Neural cell (in vitro differentiated cells): Measurements from ENCODE around the gene SNX21. TPM values are rescaled to one million over a fixed set of nuclear protein-coding genes. Genes with fewer than 3 reads are reported as not detected.

ENCODE experiments used
- H2AFZ ChIP-seq: fragments of 200-600, 300-800 bp; sonication (generic), shearing (Covaris generic); 2 replicates; pipeline ENCODE4 v1.6.0; 2014; ENCODE audit warnings: low read depth, mild to moderate bottlenecking, antibody characterized with exemption, low read length, moderate library complexity
- H3F3A ChIP-seq: fragments of 200-600 bp; shearing (Covaris generic); 2 replicates; pipeline ENCODE4 v1.6.1; 2016; ENCODE audit warnings: mild to moderate bottlenecking, moderate library complexity, mixed read lengths, antibody characterized with exemption, low read length; ENCODE audit not compliant: insufficient read depth, poor library complexity, severe bottlenecking
- H3K27ac ChIP-seq: fragments of 200-600, 300-800 bp; sonication (generic), shearing (Covaris generic); 2 replicates; pipeline ENCODE4 v1.5.1; 2014; ENCODE audit warnings: mild to moderate bottlenecking, low read length, moderate library complexity
- H3K27me3 ChIP-seq: fragments of 300-800, 200-600 bp; sonication (generic), shearing (Covaris generic); 2 replicates; pipeline ENCODE4 v1.6.0; 2014; ENCODE audit warnings: mild to moderate bottlenecking, low read depth, low read length, moderate library complexity; ENCODE audit not compliant: insufficient read depth
- H3K36me3 ChIP-seq: fragments of 300-800, 200-600 bp; sonication (generic), shearing (Covaris generic); 2 replicates; pipeline ENCODE4 v1.5.1; 2014; ENCODE audit warnings: mild to moderate bottlenecking, antibody characterized with exemption, low read length, moderate library complexity; ENCODE audit not compliant: insufficient read depth
- H3K4me2 ChIP-seq: fragments of 300-800, 200-600 bp; sonication (generic), shearing (Covaris generic); 2 replicates; pipeline ENCODE4 v1.6.0; 2014; ENCODE audit warnings: mild to moderate bottlenecking, low read length
- H3K4me3 ChIP-seq: fragments of 300-800, 200-600 bp; sonication (generic), shearing (Covaris generic); 2 replicates; pipeline ENCODE4 v1.5.1; 2014; ENCODE audit warnings: mild to moderate bottlenecking, low read length, moderate library complexity
- H3K79me2 ChIP-seq: fragments of 200-600 bp; shearing (Covaris generic); replicated peaks from 2 replicates; pipeline ENCODE4 v1.6.0; 2014; ENCODE audit warnings: mild to moderate bottlenecking, low read length, moderate library complexity; ENCODE audit not compliant: insufficient read depth
- H3K9ac ChIP-seq: fragments of 300-800, 200-600 bp; sonication (generic), shearing (Covaris generic); 2 replicates; pipeline ENCODE4 v1.6.1; 2016; ENCODE audit warnings: mild to moderate bottlenecking, low read length, mixed read lengths
- H3K9me2 ChIP-seq: fragments of 200-600 bp; shearing (Covaris generic); 2 replicates; pipeline ENCODE4 v1.6.1; 2016; ENCODE audit warnings: mild to moderate bottlenecking, low read length, mixed read lengths; ENCODE audit not compliant: insufficient read depth
- H3K9me3 ChIP-seq: fragments of 200-600, 300-800 bp; sonication (generic), shearing (Covaris generic); 2 replicates; pipeline ENCODE4 v1.6.1; 2016; ENCODE audit warnings: mild to moderate bottlenecking, mixed run types, low read length, moderate library complexity, mixed read lengths
- H4K20me1 ChIP-seq: fragments of 200-600 bp; shearing (Covaris generic); 2 replicates; pipeline ENCODE4 v1.6.1; 2016; ENCODE audit warnings: mild to moderate bottlenecking, mixed run types; ENCODE audit not compliant: insufficient read depth
- CTCF ChIP-seq: fragments of 450-650 bp; IDR thresholded peaks from 2 replicates; pipeline ENCODE4 v1.5.1; 2014; ENCODE audit warnings: antibody characterized with exemption, mild to moderate bottlenecking, moderate library complexity; ENCODE audit not compliant: poor library complexity, severe bottlenecking
- EP300 ChIP-seq: fragments of 450-650 bp; conservative IDR thresholded peaks from 2 replicates; pipeline ENCODE4 v1.6.1; 2014; ENCODE audit warnings: antibody characterized with exemption, mild to moderate bottlenecking, moderate library complexity; ENCODE audit not compliant: poor library complexity, severe bottlenecking
- EZH2 ChIP-seq: fragments of 200-600, 300-800 bp; shearing (Covaris generic), sonication (generic); IDR thresholded peaks from 2 replicates; pipeline ENCODE4 v1.6.1; 2014; ENCODE audit warnings: antibody characterized with exemption, low read length, borderline replicate concordance, mild to moderate bottlenecking; ENCODE audit not compliant: insufficient read depth, poor library complexity, severe bottlenecking
- MXI1 ChIP-seq: fragments of 450-650 bp; conservative IDR thresholded peaks from 2 replicates; pipeline ENCODE4 v1.6.1; 2014; ENCODE audit warnings: antibody characterized with exemption, mild to moderate bottlenecking; ENCODE audit not compliant: poor library complexity, severe bottlenecking
- POLR2AphosphoS5 ChIP-seq: IDR thresholded peaks from 2 replicates; pipeline ENCODE4 v1.6.1; 2012
- RAD21 ChIP-seq: fragments of 450-650 bp; conservative IDR thresholded peaks from 2 replicates; pipeline ENCODE4 v1.6.1; 2014; ENCODE audit warnings: antibody characterized with exemption, mild to moderate bottlenecking, moderate library complexity
- SMC3 ChIP-seq: fragments of 450-650 bp; conservative IDR thresholded peaks from 2 replicates; pipeline ENCODE4 v1.6.1; 2014; ENCODE audit warnings: antibody characterized with exemption, mild to moderate bottlenecking, moderate library complexity; ENCODE audit not compliant: poor library complexity
- TAF1 ChIP-seq: IDR thresholded peaks from 2 replicates; pipeline ENCODE4 v1.6.1; 2012; ENCODE audit warnings: low read depth
- polyA plus RNA-seq: library from polyadenylated mRNA; depleted of rRNA; stranded (reverse); fragments of >200 nt; gene quantifications from 2 replicates; pipeline ENCODE4 v1.2.3, GENCODE V29; 2014
- TF ChIP-seq, protein P1 (sequence below): IDR thresholded peaks from 2 replicates; pipeline ENCODE4 v1.6.1; 2012; ENCODE audit warnings: borderline replicate concordance

The SNX21 gene
- polyA plus RNA-seq, 1 donor from 2014 or later, result 7.2 TPM

- TF ChIP-seq MXI1 (no peak), RAD21 (no peak), TAF1 (no peak), POLR2AphosphoS5 (no peak), CTCF (no peak), EZH2 (no peak), EP300 (no peak), SMC3 (no peak)
- TF ChIP-seq, protein P1, sequence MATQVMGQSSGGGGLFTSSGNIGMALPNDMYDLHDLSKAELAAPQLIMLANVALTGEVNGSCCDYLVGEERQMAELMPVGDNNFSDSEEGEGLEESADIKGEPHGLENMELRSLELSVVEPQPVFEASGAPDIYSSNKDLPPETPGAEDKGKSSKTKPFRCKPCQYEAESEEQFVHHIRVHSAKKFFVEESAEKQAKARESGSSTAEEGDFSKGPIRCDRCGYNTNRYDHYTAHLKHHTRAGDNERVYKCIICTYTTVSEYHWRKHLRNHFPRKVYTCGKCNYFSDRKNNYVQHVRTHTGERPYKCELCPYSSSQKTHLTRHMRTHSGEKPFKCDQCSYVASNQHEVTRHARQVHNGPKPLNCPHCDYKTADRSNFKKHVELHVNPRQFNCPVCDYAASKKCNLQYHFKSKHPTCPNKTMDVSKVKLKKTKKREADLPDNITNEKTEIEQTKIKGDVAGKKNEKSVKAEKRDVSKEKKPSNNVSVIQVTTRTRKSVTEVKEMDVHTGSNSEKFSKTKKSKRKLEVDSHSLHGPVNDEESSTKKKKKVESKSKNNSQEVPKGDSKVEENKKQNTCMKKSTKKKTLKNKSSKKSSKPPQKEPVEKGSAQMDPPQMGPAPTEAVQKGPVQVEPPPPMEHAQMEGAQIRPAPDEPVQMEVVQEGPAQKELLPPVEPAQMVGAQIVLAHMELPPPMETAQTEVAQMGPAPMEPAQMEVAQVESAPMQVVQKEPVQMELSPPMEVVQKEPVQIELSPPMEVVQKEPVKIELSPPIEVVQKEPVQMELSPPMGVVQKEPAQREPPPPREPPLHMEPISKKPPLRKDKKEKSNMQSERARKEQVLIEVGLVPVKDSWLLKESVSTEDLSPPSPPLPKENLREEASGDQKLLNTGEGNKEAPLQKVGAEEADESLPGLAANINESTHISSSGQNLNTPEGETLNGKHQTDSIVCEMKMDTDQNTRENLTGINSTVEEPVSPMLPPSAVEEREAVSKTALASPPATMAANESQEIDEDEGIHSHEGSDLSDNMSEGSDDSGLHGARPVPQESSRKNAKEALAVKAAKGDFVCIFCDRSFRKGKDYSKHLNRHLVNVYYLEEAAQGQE, result no peak
- peaks cover 8% of the 10 kb centered on the region for H3K36me3 ChIP-seq
Observed at GRCh38 chr20:45814314-45814713, 19.3 kb upstream of the SNX21 start.

GRCh38 chr20:45816951-45817350, 16.6 kb upstream of the SNX21 start:
- Histone ChIP-seq H4K20me1 (no peaks in the 10 kb centered on the region), H3K36me3 (no peaks in the 10 kb centered on the region), H3K27me3 (no peaks in the 10 kb centered on the region), H3K9ac (no peak overlapping the region), H3F3A (no peaks in the 10 kb centered on the region), H3K4me2 (no peak overlapping the region), H2AFZ (no peak overlapping the region), H3K27ac (no peak overlapping the region), H3K4me3 (no peak overlapping the region), H3K79me2 (peaks cover 9% of the 10 kb centered on the region), H3K9me2 (no peaks in the 10 kb centered on the region), H3K9me3 (no peaks in the 10 kb centered on the region)
- TF ChIP-seq TAF1 (no peak), RAD21 (no peak)
- TF ChIP-seq, protein P1, result no peak

More at GRCh38 chr20:45814314-45814713, 19.3 kb upstream of the SNX21 start:
- Histone ChIP-seq H3K4me3 (no peak overlapping the region), H3K27ac (no peak overlapping the region), H3K9me2 (no peaks in the 10 kb centered on the region), H3F3A (no peaks in the 10 kb centered on the region), H3K9ac (no peak overlapping the region), H3K4me2 (no peak overlapping the region), H3K27me3 (no peaks in the 10 kb centered on the region), H3K9me3 (no peaks in the 10 kb centered on the region), H3K79me2 (peaks cover 9% of the 10 kb centered on the region), H2AFZ (no peak overlapping the region), H4K20me1 (no peaks in the 10 kb centered on the region)
